Vagina (tissue), 2 donors: ENCODE results near the gene HMX1.

Experiments used
- CTCF ChIP-seq, 3 experiments: fragments of 450-650 bp in 2 of 3; fragments of 200-600 bp in 1 of 3; sonication (generic) in 1 of 3; IDR thresholded peaks; one replicate each; pipeline ENCODE4 v1.5.1; 2017 to 2019; ENCODE audit warnings: antibody characterized with exemption in 3 of 3, mild to moderate bottlenecking in 2 of 3, moderate library complexity in 2 of 3
- POLR2A ChIP-seq, 2 donors: fragments of 450-650 bp; IDR thresholded peaks; one replicate each; pipeline ENCODE4 v1.6.1; 2017; ENCODE audit warnings: antibody characterized with exemption in 2 of 2, mild to moderate bottlenecking in 2 of 2, moderate library complexity in 2 of 2
- POLR2AphosphoS5 ChIP-seq, 2 donors: sonication (generic); formaldehyde crosslinking; IDR thresholded peaks; one replicate each; pipeline ENCODE4 v1.9.0; 2017; ENCODE audit warnings: antibody characterized with exemption in 2 of 2, mild to moderate bottlenecking in 2 of 2, low read depth in 1 of 2; ENCODE audit not compliant: insufficient read depth in 1 of 2

DNA sequence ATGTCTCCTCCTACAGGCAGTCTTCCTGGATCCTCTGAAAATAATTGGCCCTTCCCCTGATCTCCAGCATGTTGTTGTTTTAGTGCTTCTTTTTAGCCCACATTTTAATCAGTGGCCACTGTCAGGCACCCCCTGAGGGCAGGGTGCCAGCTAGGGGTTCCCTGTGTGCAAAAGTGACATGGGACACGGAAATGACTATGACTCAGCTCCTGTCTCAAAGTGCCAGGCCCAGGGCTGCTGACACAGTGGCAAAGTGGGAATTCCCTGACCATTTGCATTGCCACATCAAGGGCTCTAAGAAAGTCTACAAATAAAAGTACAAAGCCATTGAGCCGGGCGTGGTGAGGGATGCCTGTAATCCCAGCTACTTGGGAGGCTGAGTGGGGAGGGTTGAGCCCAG is 24.8 kb downstream of the HMX1 start:
- TF ChIP-seq CTCF (IDR thresholded peaks at IDR 0.05) = no peak
- TF ChIP-seq POLR2A (IDR thresholded peaks at IDR 0.05) = no peak
- no peak for TF ChIP-seq POLR2AphosphoS5 (IDR thresholded peaks at IDR 0.05; ENCODE audit: insufficient read depth in 1 of 2, low read depth in 1 of 2)
